ENCODE measurements around the gene CNPY1. TPM values are rescaled to one million over a fixed set of nuclear protein-coding genes. Genes with fewer than 3 reads are reported as not detected.
"Not testable (repeated sequence)": the region's sequence is repeated elsewhere in the genome, so short reads cannot be mapped to it uniquely, and the experiment has no call there.

Gene CNPY1
- total RNA-seq, 2 donors from 2014 or later: not detected

DNA sequence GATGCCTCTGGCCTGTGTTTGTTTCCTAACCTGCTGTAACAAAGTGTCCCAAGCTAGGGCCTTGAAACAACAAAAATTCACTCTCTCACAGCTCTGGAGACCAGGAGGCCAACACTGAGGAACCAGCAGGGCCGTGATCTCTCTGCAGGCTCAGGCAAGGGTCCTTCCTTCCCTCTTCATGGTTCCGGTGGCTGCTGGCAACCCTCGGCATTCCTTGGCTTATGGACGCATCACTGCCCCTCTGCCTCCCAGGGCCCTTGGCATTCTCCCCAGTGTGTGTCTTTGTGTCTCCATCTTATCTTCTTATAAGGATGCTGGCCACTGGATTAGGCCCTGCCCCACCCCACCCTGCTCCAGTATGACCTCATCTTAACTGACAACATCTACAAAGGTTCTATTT lies 17.0 kb downstream of the CNPY1 start:
- H3K36me3 Mint-ChIP-seq: peaks cover 3 to 6% of the 10 kb centered on the region in 2 donors
- peak in 1 of 2 donors; percentile 26 for DNase-seq (ENCODE audit: low spot score in 2 of 2)
- ATAC-seq: no peak
- no peak overlapping the region for H3K27ac Mint-ChIP-seq
- no peaks in the 10 kb centered on the region for H3K9me3 Mint-ChIP-seq

GRCh38 chr7:155527664-155528063 lies 18.7 kb downstream of the CNPY1 start:
- DNase-seq (ENCODE audit: low spot score in 2 of 2): no peak
- Mint-ChIP-seq H3K9me3 (no peaks in the 10 kb centered on the region), H3K27ac (no peak overlapping the region), H3K36me3 (peaks cover 0 to 2% of the 10 kb centered on the region in 2 donors)
- no peak for ATAC-seq

DNA sequence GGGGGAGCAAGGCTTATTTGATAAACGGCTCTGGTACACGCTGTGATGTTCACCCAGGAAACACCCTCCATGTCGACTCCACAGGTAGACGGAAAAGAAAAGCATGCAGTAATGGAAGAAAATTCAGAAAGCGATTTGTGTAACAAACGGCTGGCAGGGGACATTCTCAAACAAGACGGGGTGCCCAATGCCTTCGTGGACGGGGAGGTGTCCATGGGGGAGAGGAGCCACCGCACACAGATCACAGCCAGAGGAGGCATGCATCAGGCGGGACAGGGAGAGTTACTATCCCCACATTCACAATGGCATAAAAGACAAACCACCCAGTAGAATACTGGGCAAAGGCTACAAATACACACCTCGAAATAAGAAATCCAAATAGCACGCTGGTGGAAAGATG lies 20.1 kb downstream of the CNPY1 start:
- no peak for DNase-seq (ENCODE audit: low spot score in 2 of 2)
- Mint-ChIP-seq H3K36me3 (no peaks in the 10 kb centered on the region), H3K27ac (no peak overlapping the region), H3K9me3 (no peaks in the 10 kb centered on the region)
- ATAC-seq: no peak

DNA sequence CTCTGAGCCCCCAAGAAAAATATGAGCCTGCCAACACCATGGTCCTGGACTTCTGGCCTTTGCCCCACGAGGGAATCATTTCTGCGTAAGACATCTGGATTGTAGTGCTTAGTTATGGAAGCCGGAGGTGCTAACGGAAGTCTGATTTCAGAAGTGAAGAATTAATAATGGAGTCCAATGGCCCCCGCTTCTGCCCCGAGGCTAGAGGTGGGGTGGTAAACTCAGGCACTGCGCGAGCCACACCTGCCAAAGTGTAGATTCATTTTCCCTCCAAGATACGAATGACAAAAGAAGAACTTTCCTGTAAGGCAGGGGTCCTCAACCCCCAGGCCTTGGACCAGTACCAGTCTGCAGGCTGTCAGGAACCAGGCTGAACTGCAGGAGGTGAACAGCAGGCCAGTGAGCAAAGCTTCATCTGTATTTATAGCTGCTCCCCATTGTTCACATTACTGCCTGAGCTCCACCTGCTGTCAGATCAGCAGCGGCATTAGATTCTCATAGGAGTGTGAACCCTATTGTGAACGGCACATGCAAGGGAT lies 22.3 kb downstream of the CNPY1 start:
- H3K27ac Mint-ChIP-seq: no peak overlapping the region
- ATAC-seq (no peak), DNase-seq (ENCODE audit: low spot score in 2 of 2) (no peak)
- no peaks in the 10 kb centered on the region for H3K36me3 Mint-ChIP-seq
- no peaks in the 10 kb centered on the region for H3K9me3 Mint-ChIP-seq

DNA sequence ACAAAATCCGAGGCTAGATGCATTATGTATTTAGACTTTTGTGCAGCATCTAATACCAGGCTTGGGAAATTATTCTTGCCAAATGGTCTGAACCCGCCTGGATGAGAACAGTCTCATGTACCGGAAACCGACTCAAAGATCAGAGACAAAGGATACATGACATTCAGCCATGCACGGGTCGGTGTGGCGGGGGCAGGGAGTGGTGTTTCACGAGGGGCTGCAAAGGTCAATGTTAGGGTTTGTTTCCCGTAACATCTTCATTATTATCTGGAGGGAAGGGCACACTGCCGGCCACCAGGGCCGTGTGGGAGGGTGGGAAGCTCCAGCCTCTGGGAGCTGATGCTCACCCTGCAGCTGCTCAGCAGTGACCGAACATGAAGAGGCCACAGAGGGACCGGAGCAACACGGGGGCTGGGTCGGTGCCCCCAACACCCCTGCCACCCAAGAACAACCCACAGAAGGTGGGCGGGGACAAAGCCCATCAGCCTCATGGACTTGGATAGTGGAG lies 23.1 kb downstream of the CNPY1 start:
- Mint-ChIP-seq H3K27ac (no peak overlapping the region), H3K9me3 (no peaks in the 10 kb centered on the region), H3K36me3 (no peaks in the 10 kb centered on the region)
- ATAC-seq (no peak), DNase-seq (ENCODE audit: low spot score in 2 of 2) (no peak)

DNA sequence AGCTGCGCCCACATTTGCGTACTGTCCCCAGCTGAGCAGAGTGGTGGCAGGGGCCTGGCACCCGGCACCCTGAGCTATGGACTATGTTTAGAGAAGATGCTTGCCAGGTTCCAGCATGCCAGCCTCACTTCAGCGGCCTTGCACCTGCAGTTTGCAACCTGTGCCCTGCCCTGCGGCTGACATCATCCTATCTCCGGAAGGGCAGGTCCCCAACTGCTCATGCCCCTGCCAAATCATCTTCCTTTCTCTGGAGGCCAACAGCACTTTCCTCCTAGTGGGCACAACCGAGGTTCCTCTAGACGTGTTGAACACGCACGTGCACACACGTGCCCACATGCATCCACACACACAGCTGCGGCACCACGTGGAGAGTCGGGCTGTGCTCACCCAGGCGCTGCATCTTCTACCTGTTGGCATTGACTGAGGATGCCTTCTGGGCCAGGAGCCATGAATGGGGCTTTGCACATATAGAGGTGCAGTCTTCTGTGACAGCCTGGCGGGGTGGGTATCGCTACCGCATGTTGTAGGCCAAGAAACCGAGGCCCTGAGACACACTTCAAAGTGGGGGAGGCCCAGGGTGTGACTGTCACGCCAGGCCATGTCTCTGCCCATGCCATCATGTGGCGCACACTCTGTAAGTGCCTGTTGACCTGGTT lies 24.5 kb downstream of the CNPY1 start:
- no peaks in the 10 kb centered on the region for H3K36me3 Mint-ChIP-seq
- no peaks in the 10 kb centered on the region for H3K9me3 Mint-ChIP-seq
- ATAC-seq (no peak), DNase-seq (ENCODE audit: low spot score in 2 of 2) (no peak)
- no peak overlapping the region for H3K27ac Mint-ChIP-seq

DNA sequence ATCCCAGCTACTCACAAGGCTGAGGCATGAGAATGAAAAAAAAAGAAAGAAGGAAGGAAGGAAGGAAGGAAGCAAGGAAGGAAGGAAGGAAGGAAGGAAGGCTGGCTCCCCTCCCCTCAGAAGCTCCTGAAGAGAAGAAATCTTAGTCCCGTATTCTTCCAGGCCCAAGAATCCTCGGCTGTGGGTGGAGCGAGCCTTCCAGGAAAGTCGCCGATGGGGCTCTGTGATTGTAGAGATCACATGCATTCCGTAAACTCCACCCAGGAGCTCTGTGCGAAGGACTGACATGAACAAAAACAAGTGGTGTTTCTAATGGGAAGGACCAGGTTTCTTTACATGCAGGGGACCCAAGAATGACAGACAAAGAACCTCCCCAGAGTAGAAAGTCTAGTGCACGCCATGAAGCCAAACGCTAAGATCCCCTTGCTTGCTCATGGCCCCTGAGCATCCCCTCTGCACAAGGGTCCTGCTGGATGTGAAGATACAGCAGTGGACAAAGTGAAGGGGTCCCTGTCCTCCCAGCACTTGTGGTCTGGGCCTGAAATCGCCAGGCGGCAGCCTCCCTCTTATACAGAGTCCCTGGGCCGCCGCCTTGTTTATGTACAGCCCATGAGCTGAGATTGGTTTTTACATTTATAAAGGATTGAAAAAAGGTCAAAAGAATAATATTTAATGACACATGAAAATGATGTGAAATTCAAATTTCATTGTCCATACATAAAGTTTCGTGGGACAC lies 25.2 kb downstream of the CNPY1 start:
- no peak overlapping the region for H3K27ac Mint-ChIP-seq
- ATAC-seq (no peak), DNase-seq (ENCODE audit: low spot score in 2 of 2) (no peak)
- no peaks in the 10 kb centered on the region for H3K9me3 Mint-ChIP-seq
- H3K36me3 Mint-ChIP-seq: no peaks in the 10 kb centered on the region

DNA sequence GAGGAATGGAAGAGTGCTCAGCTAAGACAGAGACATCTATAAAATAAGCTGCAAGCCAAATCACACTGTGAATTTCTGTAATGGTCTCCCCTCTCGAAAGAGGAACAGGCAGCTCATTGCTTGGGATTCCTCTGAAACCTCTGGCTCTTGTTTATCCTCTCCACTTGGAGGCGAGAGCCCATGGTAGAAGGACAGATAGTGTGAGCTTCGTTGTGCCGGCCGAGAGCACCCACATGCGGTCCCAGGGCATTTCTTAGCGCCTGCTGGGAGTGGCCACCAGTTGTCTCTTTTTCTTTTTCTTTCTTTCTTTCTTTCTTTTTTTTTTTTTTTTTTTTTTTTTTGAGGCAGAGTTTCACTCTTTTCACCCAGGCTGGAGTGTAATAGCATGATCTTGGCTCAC lies 26.2 kb downstream of the CNPY1 start:
- no peaks in the 10 kb centered on the region for H3K36me3 Mint-ChIP-seq
- H3K9me3 Mint-ChIP-seq: no peaks in the 10 kb centered on the region
- no peak overlapping the region for H3K27ac Mint-ChIP-seq
- ATAC-seq (no peak), DNase-seq (ENCODE audit: low spot score in 2 of 2) (no peak)

GRCh38 chr7:155519358-155519757 lies 27.0 kb downstream of the CNPY1 start:
- not testable (repeated sequence) for H3K27ac Mint-ChIP-seq; ATAC-seq; DNase-seq (ENCODE audit: low spot score in 2 of 2); H3K9me3 Mint-ChIP-seq; H3K36me3 Mint-ChIP-seq

DNA sequence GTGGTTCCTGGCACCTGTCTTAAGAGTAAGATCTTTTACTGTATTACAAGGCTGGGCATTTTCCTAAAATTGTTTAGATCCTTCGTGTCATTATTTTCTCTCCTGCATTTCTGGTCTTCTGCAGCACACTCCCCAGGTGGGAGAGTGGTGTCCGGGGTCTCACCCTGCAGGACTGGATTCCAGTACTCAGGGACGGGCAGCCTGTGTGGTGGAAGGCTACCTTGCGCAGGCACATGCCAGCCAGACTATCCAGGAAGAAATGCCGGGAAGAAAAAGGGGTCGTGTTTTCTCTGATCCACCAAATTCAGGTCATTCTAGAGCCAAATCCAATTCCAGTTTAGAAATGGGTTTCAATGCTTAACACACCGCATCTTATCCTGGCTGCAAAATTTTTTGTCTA lies 27.7 kb downstream of the CNPY1 start:
- ATAC-seq (no peak), DNase-seq (ENCODE audit: low spot score in 2 of 2) (no peak)
- H3K36me3 Mint-ChIP-seq: no peaks in the 10 kb centered on the region
- no peak overlapping the region for H3K27ac Mint-ChIP-seq
- no peaks in the 10 kb centered on the region for H3K9me3 Mint-ChIP-seq

GRCh38 chr7:155517969-155518368 lies 28.4 kb downstream of the CNPY1 start:
- ATAC-seq: no peak
- Mint-ChIP-seq H3K27ac (no peak overlapping the region), H3K9me3 (no peaks in the 10 kb centered on the region), H3K36me3 (no peaks in the 10 kb centered on the region)
- DNase-seq (ENCODE audit: low spot score in 2 of 2): no peak

DNA sequence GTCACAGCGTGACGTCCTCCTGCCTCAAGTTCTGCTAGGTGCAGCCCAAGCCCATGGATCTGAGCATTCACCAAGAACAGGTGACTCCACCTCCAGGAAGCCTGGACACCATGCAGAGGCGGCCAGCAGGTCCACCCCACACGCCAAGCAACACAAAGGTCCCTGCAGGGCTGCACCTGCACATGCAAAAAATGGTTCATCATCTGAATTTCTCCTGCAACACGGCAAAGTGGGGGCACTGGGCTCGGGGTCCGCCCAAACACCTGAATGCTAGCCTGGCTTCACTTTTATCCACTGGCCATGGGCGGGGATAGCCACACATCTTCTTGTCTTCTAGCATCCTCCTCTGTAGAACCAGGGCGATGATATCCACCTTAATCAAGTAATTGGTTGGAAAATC lies 28.9 kb downstream of the CNPY1 start:
- Mint-ChIP-seq H3K9me3 (no peaks in the 10 kb centered on the region), H3K27ac (no peak overlapping the region), H3K36me3 (no peaks in the 10 kb centered on the region)
- ATAC-seq: no peak
- DNase-seq (ENCODE audit: low spot score in 2 of 2): no peak

DNA sequence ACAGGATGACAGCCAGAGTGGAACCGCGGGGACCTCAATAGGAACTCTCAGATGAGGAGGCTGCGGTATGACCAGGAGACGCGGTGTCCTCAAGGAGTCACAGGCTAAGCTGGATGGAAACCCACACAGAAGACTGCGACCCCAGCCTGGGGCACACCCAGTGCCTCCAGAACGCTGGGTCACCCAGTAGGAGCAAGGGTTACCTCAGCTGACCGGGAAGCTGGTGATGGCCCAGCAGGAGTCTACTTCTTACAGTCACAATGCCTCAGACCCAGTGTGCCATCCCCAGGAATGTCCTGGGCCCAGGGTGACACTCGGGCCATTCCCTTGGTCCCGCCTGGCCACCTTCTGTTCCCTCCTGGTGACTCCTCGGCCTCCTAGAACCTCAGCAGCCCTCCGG lies 29.9 kb downstream of the CNPY1 start:
- DNase-seq (ENCODE audit: low spot score in 2 of 2) (no peak), ATAC-seq (no peak)
- no peak overlapping the region for H3K27ac Mint-ChIP-seq
- no peaks in the 10 kb centered on the region for H3K9me3 Mint-ChIP-seq
- H3K36me3 Mint-ChIP-seq: no peaks in the 10 kb centered on the region

DNA sequence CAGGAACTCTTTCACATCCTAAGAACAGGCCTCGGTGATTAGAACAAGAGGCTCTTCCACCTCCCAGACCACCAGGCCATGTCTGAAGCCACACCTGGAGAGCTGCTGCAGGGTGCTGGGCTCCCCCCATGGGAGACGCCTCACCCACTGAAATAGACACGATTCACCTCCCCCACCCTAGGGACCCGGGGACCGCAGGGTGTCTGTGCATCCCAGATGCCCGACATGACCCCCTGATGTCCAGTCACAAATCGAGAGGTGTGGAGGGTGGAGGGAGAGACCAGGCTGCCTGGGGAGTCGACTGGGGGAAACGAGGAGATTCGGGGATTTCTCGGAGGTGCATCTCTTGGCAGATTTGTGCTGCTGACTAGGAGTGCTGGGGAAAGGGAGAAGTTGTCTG lies 31.0 kb downstream of the CNPY1 start:
- DNase-seq (ENCODE audit: low spot score in 2 of 2) (no peak), ATAC-seq (no peak)
- no peaks in the 10 kb centered on the region for H3K9me3 Mint-ChIP-seq
- no peak overlapping the region for H3K27ac Mint-ChIP-seq
- peaks cover 0 to under 1% of the 10 kb centered on the region in 2 donors for H3K36me3 Mint-ChIP-seq

GRCh38 chr7:155514296-155514695 lies 32.1 kb downstream of the CNPY1 start:
- Mint-ChIP-seq H3K9me3 (no peaks in the 10 kb centered on the region), H3K27ac (no peak overlapping the region), H3K36me3 (peaks cover 1 to 7% of the 10 kb centered on the region in 2 donors)
- DNase-seq (ENCODE audit: low spot score in 2 of 2) (no peak), ATAC-seq (no peak)

GRCh38 chr7:155513543-155514285 lies 32.6 kb downstream of the CNPY1 start:
- Mint-ChIP-seq H3K9me3 (no peaks in the 10 kb centered on the region), H3K36me3 (peaks cover 6 to 11% of the 10 kb centered on the region in 2 donors), H3K27ac (no peak overlapping the region)
- no peak for ATAC-seq
- DNase-seq (ENCODE audit: low spot score in 2 of 2): no peak

GRCh38 chr7:155512246-155512887 lies 34.0 kb downstream of the CNPY1 start:
- no peak overlapping the region for H3K27ac Mint-ChIP-seq
- DNase-seq (ENCODE audit: low spot score in 2 of 2) (no peak), ATAC-seq (no peak)
- H3K36me3 Mint-ChIP-seq: peaks cover 6 to 19% of the 10 kb centered on the region in 2 donors
- no peaks in the 10 kb centered on the region for H3K9me3 Mint-ChIP-seq

All from activated naive CD4-positive, alpha-beta T cell treated with anti-CD3 and anti-CD28 coated beads, Interleukin-2, amount 50 U/mL, for 72 hours (primary cell).